ENCODE measurements around the gene ZPLD1. TPM values are rescaled to one million over a fixed set of nuclear protein-coding genes. Genes with fewer than 3 reads are reported as not detected.

ZPLD1 gene
- total RNA-seq, 1 donor from 2014 or later: not detected

DNA sequence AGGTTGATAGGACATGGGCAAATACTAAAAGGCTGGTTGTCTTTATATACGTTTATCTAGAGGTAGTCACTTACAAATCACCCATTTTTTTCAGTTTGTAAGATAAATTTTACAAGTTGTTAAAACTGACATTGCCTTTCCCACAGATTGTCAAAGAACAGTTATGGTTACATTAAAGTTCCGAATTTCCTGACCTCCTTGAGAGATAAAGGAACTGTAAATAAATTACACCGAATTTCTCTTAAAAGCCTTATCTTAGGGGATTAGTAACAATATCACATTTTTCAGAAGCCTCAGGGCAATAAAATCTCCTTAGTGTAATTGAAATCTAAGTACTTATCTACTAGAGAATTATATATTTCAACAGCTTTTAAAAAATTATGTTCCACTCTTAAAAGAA, 49.5 kb downstream of the ZPLD1 start:
- no peaks in the 10 kb centered on the region for H3K27me3 ChIP-seq (ENCODE audit: low read depth)
- no peaks in the 10 kb centered on the region for H3K36me3 ChIP-seq
- TF ChIP-seq, protein P1, sequence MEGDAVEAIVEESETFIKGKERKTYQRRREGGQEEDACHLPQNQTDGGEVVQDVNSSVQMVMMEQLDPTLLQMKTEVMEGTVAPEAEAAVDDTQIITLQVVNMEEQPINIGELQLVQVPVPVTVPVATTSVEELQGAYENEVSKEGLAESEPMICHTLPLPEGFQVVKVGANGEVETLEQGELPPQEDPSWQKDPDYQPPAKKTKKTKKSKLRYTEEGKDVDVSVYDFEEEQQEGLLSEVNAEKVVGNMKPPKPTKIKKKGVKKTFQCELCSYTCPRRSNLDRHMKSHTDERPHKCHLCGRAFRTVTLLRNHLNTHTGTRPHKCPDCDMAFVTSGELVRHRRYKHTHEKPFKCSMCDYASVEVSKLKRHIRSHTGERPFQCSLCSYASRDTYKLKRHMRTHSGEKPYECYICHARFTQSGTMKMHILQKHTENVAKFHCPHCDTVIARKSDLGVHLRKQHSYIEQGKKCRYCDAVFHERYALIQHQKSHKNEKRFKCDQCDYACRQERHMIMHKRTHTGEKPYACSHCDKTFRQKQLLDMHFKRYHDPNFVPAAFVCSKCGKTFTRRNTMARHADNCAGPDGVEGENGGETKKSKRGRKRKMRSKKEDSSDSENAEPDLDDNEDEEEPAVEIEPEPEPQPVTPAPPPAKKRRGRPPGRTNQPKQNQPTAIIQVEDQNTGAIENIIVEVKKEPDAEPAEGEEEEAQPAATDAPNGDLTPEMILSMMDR (IDR thresholded peaks at IDR 0.05): no peak
- H3K27ac ChIP-seq: no peak overlapping the region
- ATAC-seq: no peak
- H3K4me3 ChIP-seq: no peak overlapping the region
- H3K9me3 ChIP-seq: no peaks in the 10 kb centered on the region
- no peaks in the 10 kb centered on the region for H3K4me1 ChIP-seq
- intact Hi-C loops (cut with DNase I): no loop called here
- no peak for DNase-seq

DNA sequence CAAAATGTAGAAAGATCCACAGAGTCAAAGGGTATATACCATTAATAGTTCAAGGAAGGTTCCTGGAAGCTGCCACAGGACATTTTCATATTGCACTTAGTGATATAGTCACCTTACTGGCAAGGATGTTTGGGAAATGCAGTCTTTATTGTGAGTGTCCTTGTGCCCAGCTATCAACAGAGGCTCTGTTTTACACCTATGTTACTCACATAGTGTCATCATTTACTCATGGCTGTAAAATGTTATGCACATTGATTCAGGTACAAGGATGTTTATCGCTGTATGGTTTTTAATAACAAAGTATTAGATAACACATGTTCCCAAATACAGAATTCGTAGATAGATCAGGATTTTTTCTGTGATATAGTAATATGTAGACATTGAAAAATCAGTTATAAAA, 50.9 kb downstream of the ZPLD1 start:
- ATAC-seq (no peak), DNase-seq (no peak)
- H3K9me3 ChIP-seq: no peaks in the 10 kb centered on the region
- TF ChIP-seq, protein P1 (IDR thresholded peaks at IDR 0.05): no peak
- no peak overlapping the region for H3K27ac ChIP-seq
- intact Hi-C loops (cut with DNase I): no loop called here
- H3K4me1 ChIP-seq: no peaks in the 10 kb centered on the region
- no peaks in the 10 kb centered on the region for H3K36me3 ChIP-seq
- no peak overlapping the region for H3K4me3 ChIP-seq
- H3K27me3 ChIP-seq (ENCODE audit: low read depth): no peaks in the 10 kb centered on the region

DNA sequence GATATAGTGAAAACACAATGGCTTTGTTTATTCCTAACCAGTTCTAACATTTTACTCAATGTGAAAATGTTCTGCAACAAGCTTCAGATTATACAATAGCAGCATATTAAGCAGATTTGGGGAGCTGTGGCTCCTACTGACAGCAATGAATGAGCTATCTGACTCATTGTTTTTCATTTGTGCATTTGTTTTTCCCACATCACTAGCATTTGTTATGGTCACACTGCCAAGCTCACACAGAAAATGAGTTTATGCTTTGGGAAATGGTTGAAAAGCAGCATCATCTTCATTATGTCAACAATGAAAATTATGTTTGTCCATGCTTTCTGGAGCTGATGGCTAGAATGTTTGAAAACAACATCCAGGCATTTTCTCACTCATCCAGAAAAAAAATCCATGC, 53.5 kb downstream of the ZPLD1 start:
- no peaks in the 10 kb centered on the region for H3K36me3 ChIP-seq
- H3K4me3 ChIP-seq: no peak overlapping the region
- H3K27ac ChIP-seq: no peak overlapping the region
- H3K27me3 ChIP-seq (ENCODE audit: low read depth): no peaks in the 10 kb centered on the region
- TF ChIP-seq, protein P1 (IDR thresholded peaks at IDR 0.05): no peak
- no peaks in the 10 kb centered on the region for H3K4me1 ChIP-seq
- no peak for DNase-seq
- ATAC-seq: no peak
- H3K9me3 ChIP-seq: no peaks in the 10 kb centered on the region
- intact Hi-C loops (cut with DNase I): no loop called here

DNA sequence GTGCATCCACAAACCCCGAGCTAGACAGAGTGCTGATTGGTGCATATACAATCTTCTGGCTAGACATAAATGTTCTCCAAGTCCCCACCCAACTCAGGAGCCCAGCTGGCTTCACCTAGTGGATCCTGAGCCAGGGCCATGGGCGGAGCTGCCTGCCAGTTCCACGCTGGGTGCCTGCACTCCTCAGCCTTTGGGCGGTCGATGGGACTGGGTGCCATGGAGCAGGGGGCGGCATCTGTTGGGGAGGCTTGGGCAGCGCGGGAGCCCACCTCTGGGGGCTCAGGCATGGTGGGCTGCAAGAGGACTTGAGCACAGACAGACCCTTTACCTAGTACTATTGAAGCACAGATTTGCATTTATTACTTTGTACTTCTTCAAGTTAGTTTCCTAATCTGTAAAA, 57.5 kb downstream of the ZPLD1 start:
- Histone ChIP-seq H3K4me1 (no peaks in the 10 kb centered on the region), H3K36me3 (no peaks in the 10 kb centered on the region), H3K27ac (no peak overlapping the region), H3K27me3 (ENCODE audit: low read depth) (no peaks in the 10 kb centered on the region), H3K9me3 (no peaks in the 10 kb centered on the region), H3K4me3 (no peak overlapping the region)
- no peak for ATAC-seq
- TF ChIP-seq, protein P1 (IDR thresholded peaks at IDR 0.05): no peak
- intact Hi-C loops (cut with DNase I): no loop called here
- DNase-seq: no peak

DNA sequence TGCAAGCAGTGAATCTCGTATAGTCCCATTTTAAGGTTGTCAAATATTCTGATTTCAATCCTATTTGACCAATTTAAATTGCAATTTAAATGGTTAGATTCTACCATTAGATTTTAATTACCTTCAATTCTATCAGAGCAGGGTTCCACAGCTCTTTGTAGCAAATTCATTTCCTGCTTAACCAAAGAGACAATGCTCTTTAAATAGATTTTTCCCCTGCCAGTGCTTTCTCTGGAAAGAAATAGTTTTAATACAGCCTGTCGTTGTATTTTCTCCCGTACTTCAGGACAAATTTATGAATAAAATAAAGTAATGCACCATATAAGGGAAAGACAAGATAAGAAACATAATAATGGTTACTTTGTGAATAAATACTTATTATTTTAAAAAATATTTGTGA, 62.8 kb downstream of the ZPLD1 start:
- no peak overlapping the region for H3K4me3 ChIP-seq
- DNase-seq: no peak
- intact Hi-C loops (cut with DNase I): no loop called here
- TF ChIP-seq, protein P1 (IDR thresholded peaks at IDR 0.05): no peak
- no peak for ATAC-seq
- no peaks in the 10 kb centered on the region for H3K4me1 ChIP-seq
- H3K27me3 ChIP-seq (ENCODE audit: low read depth): no peaks in the 10 kb centered on the region
- no peaks in the 10 kb centered on the region for H3K9me3 ChIP-seq
- no peak overlapping the region for H3K27ac ChIP-seq
- H3K36me3 ChIP-seq: no peaks in the 10 kb centered on the region

DNA sequence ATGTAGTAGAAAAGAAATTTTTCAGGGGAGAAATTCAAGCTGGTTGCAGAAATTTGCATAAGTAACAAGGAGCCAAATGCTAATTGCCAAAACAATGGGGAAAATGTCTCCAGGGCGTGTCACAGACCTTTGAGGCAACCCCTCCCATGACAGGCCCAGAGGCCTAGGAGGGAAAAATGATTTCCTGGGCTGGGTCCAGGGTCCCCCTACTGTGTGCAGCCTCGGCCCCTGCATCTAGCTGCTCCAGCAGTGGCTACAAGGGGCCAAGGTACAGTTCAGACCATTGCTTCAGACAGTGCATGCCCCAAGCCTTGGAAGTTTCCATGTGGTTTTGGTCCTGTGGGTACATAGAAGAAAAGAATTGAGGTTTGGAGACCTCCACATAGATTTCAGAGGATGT, 70.7 kb downstream of the ZPLD1 start:
- intact Hi-C loops (cut with DNase I): no loop called here
- TF ChIP-seq, protein P1 (IDR thresholded peaks at IDR 0.05): no peak
- no peak for DNase-seq
- no peaks in the 10 kb centered on the region for H3K4me1 ChIP-seq
- ATAC-seq: no peak
- H3K9me3 ChIP-seq: no peaks in the 10 kb centered on the region
- no peaks in the 10 kb centered on the region for H3K27me3 ChIP-seq (ENCODE audit: low read depth)
- no peak overlapping the region for H3K27ac ChIP-seq
- no peaks in the 10 kb centered on the region for H3K36me3 ChIP-seq
- no peak overlapping the region for H3K4me3 ChIP-seq
